HL-60 (cell line): ENCODE data around the gene WEE2.

Experiments
- DNase-seq, 2 experiments: peaks; one replicate each; pipeline ENCODE4 v3.0.0-alpha.2; 2010 to 2020; ENCODE audit warnings: low read depth in 1 of 2, low spot score in 1 of 2
- H3K27ac ChIP-seq: fragments of 250-450 bp; sonication (Bioruptor Pico); replicated peaks from 2 replicates; pipeline ENCODE4 v1.5.1; 2020; ENCODE audit warnings: mild to moderate bottlenecking, moderate library complexity
- H3K27me3 ChIP-seq: fragments of 250-450 bp; sonication (Bioruptor Pico); 2 replicates; pipeline ENCODE4 v1.5.1; 2021; ENCODE audit warnings: mild to moderate bottlenecking, moderate library complexity; ENCODE audit not compliant: insufficient read depth, poor library complexity, severe bottlenecking
- H3K4me3 ChIP-seq: replicated peaks from 2 replicates; pipeline ENCODE4 v1.5.1; 2011; ENCODE audit warnings: mild to moderate bottlenecking, control low read depth, low read length; ENCODE audit not compliant: insufficient read depth
- GABPA ChIP-seq: IDR thresholded peaks from 2 replicates; pipeline ENCODE4 v1.6.1; 2012; ENCODE audit warnings: low read depth
- POLR2AphosphoS5 ChIP-seq: IDR thresholded peaks from 2 replicates; pipeline ENCODE4 v1.6.1; 2012; ENCODE audit warnings: low read depth
- SPI1 ChIP-seq: IDR thresholded peaks from 2 replicates; pipeline ENCODE4 v1.6.1; 2012; ENCODE audit warnings: low read depth, mild to moderate bottlenecking, borderline replicate concordance
- TF ChIP-seq, protein P1 (sequence below): IDR thresholded peaks from 2 replicates; pipeline ENCODE4 v1.6.1; 2012; ENCODE audit warnings: low read depth; ENCODE audit not compliant: insufficient replicate concordance
- TF ChIP-seq, protein P2 (sequence below): IDR thresholded peaks from one replicate; pipeline ENCODE4 v1.5.1; 2011; ENCODE audit warnings: low read length, control low read depth, inconsistent platforms; ENCODE audit not compliant: insufficient read depth

The WEE2 gene

DNA sequence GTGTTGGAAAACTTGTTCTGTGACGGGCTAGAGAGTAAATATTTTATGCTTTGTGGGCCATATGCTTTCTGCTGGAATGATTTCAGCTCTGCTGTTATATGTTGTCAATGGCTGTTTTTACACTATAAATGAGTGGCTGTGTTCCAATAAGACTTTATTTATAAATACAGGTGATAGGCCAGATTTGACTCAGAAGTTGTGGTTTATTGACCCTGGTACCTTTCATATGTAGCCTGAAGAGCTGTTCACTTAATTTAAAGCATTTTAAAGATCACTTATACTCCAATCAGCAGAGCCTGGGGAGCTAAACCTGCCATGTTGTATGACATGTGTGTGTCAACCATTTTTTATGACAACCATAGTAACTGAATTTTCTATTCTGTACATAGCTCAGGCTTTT lies 20.9 kb downstream of the WEE2 start:
- Histone ChIP-seq H3K27me3 (no peaks in the 10 kb centered on the region), H3K4me3 (no peak overlapping the region), H3K27ac (no peak overlapping the region)
- no peak for DNase-seq
- TF ChIP-seq, protein P1, sequence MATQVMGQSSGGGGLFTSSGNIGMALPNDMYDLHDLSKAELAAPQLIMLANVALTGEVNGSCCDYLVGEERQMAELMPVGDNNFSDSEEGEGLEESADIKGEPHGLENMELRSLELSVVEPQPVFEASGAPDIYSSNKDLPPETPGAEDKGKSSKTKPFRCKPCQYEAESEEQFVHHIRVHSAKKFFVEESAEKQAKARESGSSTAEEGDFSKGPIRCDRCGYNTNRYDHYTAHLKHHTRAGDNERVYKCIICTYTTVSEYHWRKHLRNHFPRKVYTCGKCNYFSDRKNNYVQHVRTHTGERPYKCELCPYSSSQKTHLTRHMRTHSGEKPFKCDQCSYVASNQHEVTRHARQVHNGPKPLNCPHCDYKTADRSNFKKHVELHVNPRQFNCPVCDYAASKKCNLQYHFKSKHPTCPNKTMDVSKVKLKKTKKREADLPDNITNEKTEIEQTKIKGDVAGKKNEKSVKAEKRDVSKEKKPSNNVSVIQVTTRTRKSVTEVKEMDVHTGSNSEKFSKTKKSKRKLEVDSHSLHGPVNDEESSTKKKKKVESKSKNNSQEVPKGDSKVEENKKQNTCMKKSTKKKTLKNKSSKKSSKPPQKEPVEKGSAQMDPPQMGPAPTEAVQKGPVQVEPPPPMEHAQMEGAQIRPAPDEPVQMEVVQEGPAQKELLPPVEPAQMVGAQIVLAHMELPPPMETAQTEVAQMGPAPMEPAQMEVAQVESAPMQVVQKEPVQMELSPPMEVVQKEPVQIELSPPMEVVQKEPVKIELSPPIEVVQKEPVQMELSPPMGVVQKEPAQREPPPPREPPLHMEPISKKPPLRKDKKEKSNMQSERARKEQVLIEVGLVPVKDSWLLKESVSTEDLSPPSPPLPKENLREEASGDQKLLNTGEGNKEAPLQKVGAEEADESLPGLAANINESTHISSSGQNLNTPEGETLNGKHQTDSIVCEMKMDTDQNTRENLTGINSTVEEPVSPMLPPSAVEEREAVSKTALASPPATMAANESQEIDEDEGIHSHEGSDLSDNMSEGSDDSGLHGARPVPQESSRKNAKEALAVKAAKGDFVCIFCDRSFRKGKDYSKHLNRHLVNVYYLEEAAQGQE = no peak
- TF ChIP-seq POLR2AphosphoS5 (no peak), GABPA (no peak), SPI1 (no peak)
- TF ChIP-seq, protein P2, sequence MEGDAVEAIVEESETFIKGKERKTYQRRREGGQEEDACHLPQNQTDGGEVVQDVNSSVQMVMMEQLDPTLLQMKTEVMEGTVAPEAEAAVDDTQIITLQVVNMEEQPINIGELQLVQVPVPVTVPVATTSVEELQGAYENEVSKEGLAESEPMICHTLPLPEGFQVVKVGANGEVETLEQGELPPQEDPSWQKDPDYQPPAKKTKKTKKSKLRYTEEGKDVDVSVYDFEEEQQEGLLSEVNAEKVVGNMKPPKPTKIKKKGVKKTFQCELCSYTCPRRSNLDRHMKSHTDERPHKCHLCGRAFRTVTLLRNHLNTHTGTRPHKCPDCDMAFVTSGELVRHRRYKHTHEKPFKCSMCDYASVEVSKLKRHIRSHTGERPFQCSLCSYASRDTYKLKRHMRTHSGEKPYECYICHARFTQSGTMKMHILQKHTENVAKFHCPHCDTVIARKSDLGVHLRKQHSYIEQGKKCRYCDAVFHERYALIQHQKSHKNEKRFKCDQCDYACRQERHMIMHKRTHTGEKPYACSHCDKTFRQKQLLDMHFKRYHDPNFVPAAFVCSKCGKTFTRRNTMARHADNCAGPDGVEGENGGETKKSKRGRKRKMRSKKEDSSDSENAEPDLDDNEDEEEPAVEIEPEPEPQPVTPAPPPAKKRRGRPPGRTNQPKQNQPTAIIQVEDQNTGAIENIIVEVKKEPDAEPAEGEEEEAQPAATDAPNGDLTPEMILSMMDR = no peak

DNA sequence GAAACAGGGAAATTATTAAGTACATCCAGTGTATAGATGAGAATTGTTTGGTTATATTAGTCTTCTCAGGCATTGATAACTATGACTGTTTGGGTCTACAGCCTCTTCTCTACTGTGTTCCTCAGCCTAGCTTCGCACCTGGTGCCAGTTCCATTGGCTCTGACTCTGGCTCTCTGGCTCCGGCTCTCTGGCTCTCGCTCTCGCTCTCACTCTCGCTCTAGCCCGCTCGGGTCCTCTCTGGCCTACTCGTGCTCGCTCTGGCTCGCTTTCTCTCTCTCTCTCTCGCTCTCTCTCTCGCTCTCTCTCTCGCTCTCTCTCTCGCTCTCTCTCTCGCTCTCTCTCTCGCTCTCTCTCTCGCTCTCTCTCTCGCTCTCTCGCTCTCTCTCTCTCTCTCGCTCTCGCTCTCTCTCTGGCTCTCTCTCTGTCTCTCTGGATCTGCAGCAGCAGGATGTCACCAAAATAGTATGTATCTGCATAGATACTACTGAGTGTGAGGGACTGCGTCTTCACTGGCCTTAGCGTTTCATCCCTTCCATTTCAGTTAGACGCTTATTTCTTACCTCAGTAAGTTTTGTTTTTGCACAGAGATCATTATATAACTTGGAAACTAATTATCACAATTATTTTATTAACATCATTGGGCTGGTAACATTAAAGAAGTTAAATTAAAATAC lies 23.5 kb downstream of the WEE2 start:
- Histone ChIP-seq H3K27me3 (no peaks in the 10 kb centered on the region), H3K27ac (no peak overlapping the region), H3K4me3 (no peak overlapping the region)
- DNase-seq = no peak
- TF ChIP-seq, protein P1 = no peak
- TF ChIP-seq SPI1 (no peak), POLR2AphosphoS5 (no peak), GABPA (no peak)
- TF ChIP-seq, protein P2 = no peak

DNA sequence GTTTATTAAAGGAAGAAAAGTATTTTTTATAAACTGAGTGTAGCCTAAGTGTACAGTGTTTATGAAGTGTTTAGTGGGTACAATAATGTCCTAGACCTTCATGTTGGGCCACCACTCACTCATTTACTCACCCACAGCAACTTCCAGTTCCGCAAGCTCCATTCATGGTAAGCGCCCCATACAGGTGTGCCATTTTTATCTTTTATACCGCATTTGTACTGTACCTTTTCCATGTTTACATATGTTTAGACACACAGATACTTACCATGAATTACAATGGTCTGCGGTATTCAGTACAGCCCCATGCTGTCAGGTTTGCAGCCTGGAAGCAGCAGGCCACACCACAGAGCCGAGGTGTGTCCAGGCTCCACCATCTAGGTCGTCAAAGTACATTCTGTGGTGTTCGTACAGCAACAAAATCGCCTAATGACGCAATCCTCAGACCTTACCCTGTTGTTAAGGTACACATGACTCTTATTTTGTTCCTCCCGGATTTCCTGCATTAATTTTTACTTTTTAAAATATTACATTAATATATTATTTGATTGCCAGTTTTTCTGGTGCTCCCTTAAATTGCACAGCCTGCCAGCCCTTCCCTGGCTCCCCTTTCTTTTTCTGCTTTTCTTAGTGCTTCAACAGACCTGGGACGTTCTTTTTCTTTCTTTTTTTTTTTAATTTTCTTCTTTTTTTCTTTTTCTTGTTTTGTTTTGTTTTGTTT lies 29.1 kb downstream of the WEE2 start:
- Histone ChIP-seq H3K4me3 (peak overlapping the region; percentile 58), H3K27ac (peak overlapping the region; percentile 84)

More for the DNA sequence above, 29.1 kb downstream of the WEE2 start:
- DNase-seq = peak; percentile 46 to 49
- TF ChIP-seq GABPA = no peak
- TF ChIP-seq, protein P2 = no peak
- TF ChIP-seq POLR2AphosphoS5 = no peak
- TF ChIP-seq SPI1 = no peak
- TF ChIP-seq, protein P1 = no peak
- H3K27me3 ChIP-seq = no peaks in the 10 kb centered on the region
